ENCODE measurements around the gene KCNQ1.

KCNQ1 gene

DNA sequence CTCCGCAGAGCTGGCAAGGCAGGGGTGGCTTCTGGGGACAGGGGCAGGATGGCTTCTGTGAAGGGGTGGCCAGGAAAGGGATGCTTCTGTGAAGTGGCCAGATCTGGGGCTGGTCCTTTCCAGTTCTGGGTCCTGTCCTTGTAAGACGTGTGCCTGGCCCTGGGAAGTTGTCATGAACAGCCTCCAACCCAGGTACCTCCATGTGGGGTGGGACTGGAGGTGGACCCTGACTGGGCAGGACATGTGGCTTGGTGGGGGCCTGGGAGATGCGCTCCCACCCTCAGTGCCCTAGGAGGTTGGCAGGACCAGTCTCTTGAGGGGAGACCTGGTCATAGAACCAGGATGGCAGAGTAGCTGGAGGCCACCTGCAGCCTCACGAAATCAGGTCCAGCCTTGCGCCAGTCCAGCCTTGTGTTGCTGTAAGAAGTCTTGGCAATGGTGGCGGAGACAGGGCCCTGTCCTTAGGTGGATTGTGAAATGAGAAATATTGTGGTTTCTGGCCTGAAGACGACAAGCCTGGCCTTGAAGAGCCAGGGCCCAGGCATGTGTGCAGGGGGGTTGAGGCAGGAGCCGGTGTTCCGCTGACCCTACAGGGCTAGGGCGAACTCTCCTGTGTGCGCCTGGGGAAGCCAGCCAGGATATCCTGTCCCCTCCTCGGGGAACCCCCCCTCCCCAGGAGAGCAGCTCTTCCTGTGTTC lies 2.6 kb downstream of the KCNQ1 start:
- H3K27ac ChIP-seq (ENCODE audit: low read length): no peak overlapping the region
- H3K4me3 ChIP-seq (ENCODE audit: low read depth in 1 of 2, low read length in 2 of 2): no peak overlapping the region
- no peaks in the 10 kb centered on the region for H3K36me3 ChIP-seq (ENCODE audit: insufficient read depth, low read length)
- no peak for TF ChIP-seq EZH2 (IDR thresholded peaks at IDR 0.05; ENCODE audit: borderline replicate concordance, low read depth, low read length, severe bottlenecking)
- TF ChIP-seq, protein P1, sequence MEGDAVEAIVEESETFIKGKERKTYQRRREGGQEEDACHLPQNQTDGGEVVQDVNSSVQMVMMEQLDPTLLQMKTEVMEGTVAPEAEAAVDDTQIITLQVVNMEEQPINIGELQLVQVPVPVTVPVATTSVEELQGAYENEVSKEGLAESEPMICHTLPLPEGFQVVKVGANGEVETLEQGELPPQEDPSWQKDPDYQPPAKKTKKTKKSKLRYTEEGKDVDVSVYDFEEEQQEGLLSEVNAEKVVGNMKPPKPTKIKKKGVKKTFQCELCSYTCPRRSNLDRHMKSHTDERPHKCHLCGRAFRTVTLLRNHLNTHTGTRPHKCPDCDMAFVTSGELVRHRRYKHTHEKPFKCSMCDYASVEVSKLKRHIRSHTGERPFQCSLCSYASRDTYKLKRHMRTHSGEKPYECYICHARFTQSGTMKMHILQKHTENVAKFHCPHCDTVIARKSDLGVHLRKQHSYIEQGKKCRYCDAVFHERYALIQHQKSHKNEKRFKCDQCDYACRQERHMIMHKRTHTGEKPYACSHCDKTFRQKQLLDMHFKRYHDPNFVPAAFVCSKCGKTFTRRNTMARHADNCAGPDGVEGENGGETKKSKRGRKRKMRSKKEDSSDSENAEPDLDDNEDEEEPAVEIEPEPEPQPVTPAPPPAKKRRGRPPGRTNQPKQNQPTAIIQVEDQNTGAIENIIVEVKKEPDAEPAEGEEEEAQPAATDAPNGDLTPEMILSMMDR (IDR thresholded peaks at IDR 0.05; ENCODE audit: borderline replicate concordance, extremely low read depth, low read length, poor library complexity, severe bottlenecking): no peak
- H4K20me1 ChIP-seq (ENCODE audit: insufficient read depth, low read length): peaks cover 8% of the 10 kb centered on the region
- H3K9me3 ChIP-seq (ENCODE audit: insufficient read depth, low read length, severe bottlenecking): no peaks in the 10 kb centered on the region
- no peak for DNase-seq
- no peak overlapping the region for H3K9ac ChIP-seq (ENCODE audit: low read depth, low read length)
- H3K4me2 ChIP-seq (ENCODE audit: insufficient read depth, low read length): no peak overlapping the region
- H3K27me3 ChIP-seq (ENCODE audit: insufficient read depth, low read length, poor library complexity): no peaks in the 10 kb centered on the region
- H3K4me1 ChIP-seq (ENCODE audit: insufficient read depth, low read length): peaks cover 9% of the 10 kb centered on the region; the same call in 1 of the 2 replicates
- no peaks in the 10 kb centered on the region for H3K79me2 ChIP-seq (ENCODE audit: insufficient read depth, low read length)
- H2AFZ ChIP-seq (ENCODE audit: low read depth, low read length): no peak overlapping the region
- no peak for ATAC-seq (ENCODE audit: insufficient read depth, low read depth)

GRCh38 chr11:2447951-2448650 lies 3.3 kb downstream of the KCNQ1 start:
- no peaks in the 10 kb centered on the region for H3K27me3 ChIP-seq (ENCODE audit: insufficient read depth, low read length, poor library complexity)

GRCh38 chr11:2448661-2449547 lies 4.1 kb downstream of the KCNQ1 start:
- Histone ChIP-seq H3K27ac (ENCODE audit: low read length) (no peak overlapping the region), H3K36me3 (ENCODE audit: insufficient read depth, low read length) (no peaks in the 10 kb centered on the region), H3K4me3 (ENCODE audit: low read depth in 1 of 2, low read length in 2 of 2) (no peak overlapping the region), H3K4me2 (ENCODE audit: insufficient read depth, low read length) (no peak overlapping the region), H3K9ac (ENCODE audit: low read depth, low read length) (no peak overlapping the region), H3K4me1 (ENCODE audit: insufficient read depth, low read length) (no peaks in the 10 kb centered on the region), H3K9me3 (ENCODE audit: insufficient read depth, low read length, severe bottlenecking) (no peaks in the 10 kb centered on the region), H3K79me2 (ENCODE audit: insufficient read depth, low read length) (no peaks in the 10 kb centered on the region), H2AFZ (ENCODE audit: low read depth, low read length) (no peak overlapping the region), H4K20me1 (ENCODE audit: insufficient read depth, low read length) (peaks cover 8% of the 10 kb centered on the region), H3K27me3 (ENCODE audit: insufficient read depth, low read length, poor library complexity) (no peaks in the 10 kb centered on the region)
- no peak for ATAC-seq (ENCODE audit: insufficient read depth, low read depth)
- no peak for DNase-seq
- TF ChIP-seq, protein P1 (IDR thresholded peaks at IDR 0.05; ENCODE audit: borderline replicate concordance, extremely low read depth, low read length, poor library complexity, severe bottlenecking): no peak
- TF ChIP-seq EZH2 (IDR thresholded peaks at IDR 0.05; ENCODE audit: borderline replicate concordance, low read depth, low read length, severe bottlenecking): no peak

More at GRCh38 chr11:2447951-2448650, 3.3 kb downstream of the KCNQ1 start:
- Histone ChIP-seq H3K4me3 (ENCODE audit: low read depth in 1 of 2, low read length in 2 of 2) (no peak overlapping the region), H3K27ac (ENCODE audit: low read length) (no peak overlapping the region), H3K9me3 (ENCODE audit: insufficient read depth, low read length, severe bottlenecking) (no peaks in the 10 kb centered on the region), H3K36me3 (ENCODE audit: insufficient read depth, low read length) (no peaks in the 10 kb centered on the region), H4K20me1 (ENCODE audit: insufficient read depth, low read length) (peaks cover 8% of the 10 kb centered on the region), H2AFZ (ENCODE audit: low read depth, low read length) (no peak overlapping the region), H3K4me2 (ENCODE audit: insufficient read depth, low read length) (no peak overlapping the region), H3K4me1 (ENCODE audit: insufficient read depth, low read length) (peaks cover 2% of the 10 kb centered on the region; the same call in 1 of the 2 replicates), H3K9ac (ENCODE audit: low read depth, low read length) (no peak overlapping the region), H3K79me2 (ENCODE audit: insufficient read depth, low read length) (no peaks in the 10 kb centered on the region)
- ATAC-seq (ENCODE audit: insufficient read depth, low read depth): no peak
- DNase-seq: no peak
- TF ChIP-seq, protein P1 (IDR thresholded peaks at IDR 0.05; ENCODE audit: borderline replicate concordance, extremely low read depth, low read length, poor library complexity, severe bottlenecking): no peak
- TF ChIP-seq EZH2 (IDR thresholded peaks at IDR 0.05; ENCODE audit: borderline replicate concordance, low read depth, low read length, severe bottlenecking): no peak
